Mammary epithelial cell (primary cell): ENCODE results near the gene RIC1.

Source experiments
- CTCF ChIP-seq, 2 donors: IDR thresholded peaks in 1 of 2; conservative IDR thresholded peaks in 1 of 2; 2 replicates each; pipeline ENCODE4 v1.5.1; 2011 to 2012; ENCODE audit warnings: inconsistent platforms in 2 of 2, low read length in 2 of 2, mild to moderate bottlenecking in 2 of 2, control low read depth in 1 of 2, low read depth in 1 of 2; ENCODE audit not compliant: insufficient read depth in 1 of 2; ENCODE audit errors: extremely low read depth in 1 of 2
- EZH2 ChIP-seq: IDR thresholded peaks from 2 replicates; pipeline ENCODE4 v1.6.1; 2012; ENCODE audit warnings: low read length, inconsistent platforms, borderline replicate concordance

- TF ChIP-seq CTCF (conservative IDR thresholded peaks at IDR 0.05 in 1 of 2, IDR thresholded peaks at IDR 0.05 in 1 of 2; ENCODE audit: extremely low read depth in 1 of 2, insufficient read depth in 1 of 2, low read depth in 1 of 2, low read length in 2 of 2), result no peak
- no peak for TF ChIP-seq EZH2
Observed at GRCh38 chr9:5632540-5632939, 3.6 kb downstream of the RIC1 start.
